ENCODE measurements around the gene ZSCAN5A.
"Not testable (repeated sequence)": the region's sequence is repeated elsewhere in the genome, so short reads cannot be mapped to it uniquely, and the experiment has no call there.

Gene ZSCAN5A

DNA sequence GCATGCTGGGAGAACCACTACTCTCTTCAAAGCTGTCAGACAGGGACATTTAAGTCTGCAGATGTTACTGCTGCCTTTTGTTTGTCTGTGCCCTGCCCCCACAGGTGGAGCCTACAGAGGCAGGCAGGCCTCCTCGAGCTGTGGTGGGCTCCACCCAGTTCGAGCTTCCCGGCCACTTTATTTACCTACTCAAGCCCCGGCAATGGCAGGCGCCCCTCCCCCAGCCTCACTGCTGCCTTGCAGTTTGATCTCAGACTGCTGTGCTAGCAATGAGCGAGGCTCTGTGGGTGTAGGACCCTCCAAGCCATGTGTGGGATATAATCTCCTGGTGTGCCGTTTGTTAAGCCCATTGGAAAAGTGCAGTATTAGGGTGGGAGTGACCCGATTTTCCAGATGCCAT lies 22.4 kb upstream of the ZSCAN5A start:
- not testable (repeated sequence) for H3K36me3 ChIP-seq (ENCODE audit: control insufficient read depth, insufficient read depth, low read length); H3K4me3 ChIP-seq (ENCODE audit: extremely low read depth, insufficient read depth, low read length, poor library complexity, severe bottlenecking); H3K4me1 ChIP-seq (ENCODE audit: control insufficient read depth, insufficient read depth, low read length, poor library complexity, severe bottlenecking); H3K27ac ChIP-seq (ENCODE audit: low read depth, low read length, severe bottlenecking)
- H3K9me3 ChIP-seq (ENCODE audit: control insufficient read depth, low read length) = peaks cover 23% of the 10 kb centered on the region
- 66% methylated on average over 3 of the region's 8 CpGs; no CpG with 5 or more reads in 1 of the 2 experiments for WGBS, 2 experiments (ENCODE audit: insufficient coverage in 2 of 2)

DNA sequence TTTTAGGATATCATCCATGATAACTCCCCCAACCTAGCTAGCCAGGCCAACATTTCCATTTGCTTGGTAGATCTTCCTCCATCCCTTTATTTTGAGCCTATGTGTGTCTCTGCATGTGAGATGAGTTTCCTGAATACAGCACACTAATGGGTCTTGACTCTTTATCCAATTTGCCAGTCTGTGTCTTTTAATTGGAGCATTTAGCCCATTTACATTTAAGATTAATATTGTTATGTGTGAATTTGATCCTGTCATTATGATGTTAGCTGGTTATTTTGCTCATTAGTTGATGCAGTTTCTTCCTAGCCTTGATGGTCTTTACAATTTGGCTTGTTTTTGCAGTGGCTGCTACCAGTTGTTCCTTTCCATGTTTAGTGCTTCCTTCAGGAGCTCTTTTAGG lies 20.7 kb upstream of the ZSCAN5A start:
- H3K4me3 ChIP-seq (ENCODE audit: extremely low read depth, insufficient read depth, low read length, poor library complexity, severe bottlenecking); H3K4me1 ChIP-seq (ENCODE audit: control insufficient read depth, insufficient read depth, low read length, poor library complexity, severe bottlenecking); H3K36me3 ChIP-seq (ENCODE audit: control insufficient read depth, insufficient read depth, low read length); H3K27ac ChIP-seq (ENCODE audit: low read depth, low read length, severe bottlenecking): not testable (repeated sequence)
- peaks cover 21% of the 10 kb centered on the region for H3K9me3 ChIP-seq (ENCODE audit: control insufficient read depth, low read length)

DNA sequence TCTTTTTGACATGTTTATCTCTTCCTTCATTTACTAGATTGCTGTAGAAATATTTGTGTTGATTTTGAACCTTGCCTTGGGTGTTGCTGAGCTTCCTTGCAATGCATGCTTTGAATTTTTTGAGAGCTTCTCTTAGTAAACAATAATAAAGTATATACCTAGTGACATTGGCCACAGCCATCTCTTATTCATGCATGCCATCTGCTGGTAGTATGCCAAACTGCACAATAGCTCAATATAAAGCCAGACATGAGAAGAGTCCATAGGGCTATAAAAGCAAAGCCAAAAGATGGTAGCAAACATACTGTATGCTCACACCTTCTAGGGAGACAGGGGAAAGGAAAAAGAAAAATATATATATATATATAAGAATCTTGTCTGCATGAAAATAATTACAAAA lies 18.9 kb upstream of the ZSCAN5A start:
- Histone ChIP-seq H3K4me3 (ENCODE audit: extremely low read depth, insufficient read depth, low read length, poor library complexity, severe bottlenecking) (no peak overlapping the region), H3K4me1 (ENCODE audit: control insufficient read depth, insufficient read depth, low read length, poor library complexity, severe bottlenecking) (no peaks in the 10 kb centered on the region), H3K9me3 (ENCODE audit: control insufficient read depth, low read length) (peaks cover 9% of the 10 kb centered on the region), H3K36me3 (ENCODE audit: control insufficient read depth, insufficient read depth, low read length) (no peaks in the 10 kb centered on the region), H3K27ac (ENCODE audit: low read depth, low read length, severe bottlenecking) (no peak overlapping the region)

DNA sequence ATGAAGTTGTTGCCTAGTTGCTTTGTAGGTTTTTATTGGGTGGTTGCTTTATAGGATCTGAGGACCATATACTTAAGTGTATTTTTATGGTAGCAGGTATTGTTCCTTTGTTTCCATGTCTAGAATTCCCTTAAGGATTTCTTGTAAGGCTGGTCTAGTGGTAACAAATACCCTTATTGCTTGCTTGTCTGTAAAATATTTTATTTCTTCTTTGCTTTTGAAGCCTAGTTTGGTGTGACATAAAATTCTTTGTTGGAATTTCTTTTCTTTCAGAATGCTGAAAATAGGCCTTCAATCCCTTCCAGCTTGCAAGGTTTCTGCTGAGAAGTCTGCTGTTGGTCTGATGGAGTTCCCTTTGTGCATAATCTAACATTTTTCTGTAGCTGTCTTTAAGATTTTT lies 18.1 kb upstream of the ZSCAN5A start:
- no peak overlapping the region for H3K4me3 ChIP-seq (ENCODE audit: extremely low read depth, insufficient read depth, low read length, poor library complexity, severe bottlenecking)
- no peak overlapping the region for H3K27ac ChIP-seq (ENCODE audit: low read depth, low read length, severe bottlenecking)
- H3K9me3 ChIP-seq (ENCODE audit: control insufficient read depth, low read length) = peaks cover 3% of the 10 kb centered on the region
- H3K36me3 ChIP-seq (ENCODE audit: control insufficient read depth, insufficient read depth, low read length) = no peaks in the 10 kb centered on the region
- no peaks in the 10 kb centered on the region for H3K4me1 ChIP-seq (ENCODE audit: control insufficient read depth, insufficient read depth, low read length, poor library complexity, severe bottlenecking)

DNA sequence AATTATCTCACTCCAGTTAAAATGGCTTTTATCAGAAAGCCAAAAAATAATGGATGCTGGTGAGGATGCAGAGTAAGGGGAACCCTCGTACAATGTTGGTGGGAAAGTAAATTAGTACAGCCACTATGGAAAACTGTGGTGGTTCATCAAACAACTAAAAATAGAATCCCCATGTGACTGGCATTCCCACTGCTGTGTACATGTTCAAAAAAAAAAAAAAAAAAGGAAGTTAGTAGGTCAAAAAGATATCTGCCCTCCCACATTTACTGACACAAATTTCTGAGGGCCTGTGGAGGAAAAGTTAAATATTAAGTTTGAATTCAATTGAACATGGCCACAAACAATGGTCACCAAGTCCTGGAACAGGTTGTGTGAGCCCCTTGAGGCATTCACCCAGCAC lies 9.8 kb upstream of the ZSCAN5A start:
- Histone ChIP-seq H3K4me1 (ENCODE audit: control insufficient read depth, insufficient read depth, low read length, poor library complexity, severe bottlenecking) (no peaks in the 10 kb centered on the region), H3K4me3 (ENCODE audit: extremely low read depth, insufficient read depth, low read length, poor library complexity, severe bottlenecking) (no peak overlapping the region)
- no CpG with 5 or more reads among the region's 1 CpG for WGBS, 2 experiments (ENCODE audit: insufficient coverage in 2 of 2)

DNA sequence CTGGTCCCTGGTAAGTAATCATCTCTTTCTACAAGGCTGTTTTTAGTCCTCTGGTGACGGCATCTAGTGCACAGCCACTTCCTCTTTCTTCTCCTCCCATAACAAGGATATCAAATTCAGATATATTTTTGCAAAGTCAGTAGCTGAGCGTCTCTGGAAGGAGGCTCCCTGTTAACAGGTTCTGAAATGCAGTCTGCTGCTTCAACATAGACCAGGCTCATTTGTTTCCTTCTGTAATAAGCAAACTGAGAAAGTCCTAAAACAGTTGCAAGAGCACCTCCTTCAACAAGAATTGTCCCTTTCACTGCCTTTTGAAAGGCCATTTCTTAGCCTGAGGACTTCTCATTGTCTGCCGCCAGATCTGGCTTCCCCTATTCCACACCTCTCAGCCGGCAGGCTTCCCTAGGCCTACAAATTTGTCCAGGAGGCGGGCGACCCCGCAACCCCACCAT lies 7.4 kb upstream of the ZSCAN5A start:
- Histone ChIP-seq H3K9me3 (ENCODE audit: control insufficient read depth, low read length) (peaks cover 3% of the 10 kb centered on the region), H3K27ac (ENCODE audit: low read depth, low read length, severe bottlenecking) (no peak overlapping the region), H3K4me1 (ENCODE audit: control insufficient read depth, insufficient read depth, low read length, poor library complexity, severe bottlenecking) (no peaks in the 10 kb centered on the region), H3K36me3 (ENCODE audit: control insufficient read depth, insufficient read depth, low read length) (no peaks in the 10 kb centered on the region), H3K4me3 (ENCODE audit: extremely low read depth, insufficient read depth, low read length, poor library complexity, severe bottlenecking) (no peak overlapping the region)
- 88 to 92% methylated on average over 5 to 6 of the region's 7 CpGs for WGBS, 2 experiments (ENCODE audit: insufficient coverage in 2 of 2)

More for the DNA sequence above, 9.8 kb upstream of the ZSCAN5A start:
- Histone ChIP-seq H3K27ac (ENCODE audit: low read depth, low read length, severe bottlenecking) (no peak overlapping the region), H3K36me3 (ENCODE audit: control insufficient read depth, insufficient read depth, low read length) (no peaks in the 10 kb centered on the region), H3K9me3 (ENCODE audit: control insufficient read depth, low read length) (peaks cover 3% of the 10 kb centered on the region)

DNA sequence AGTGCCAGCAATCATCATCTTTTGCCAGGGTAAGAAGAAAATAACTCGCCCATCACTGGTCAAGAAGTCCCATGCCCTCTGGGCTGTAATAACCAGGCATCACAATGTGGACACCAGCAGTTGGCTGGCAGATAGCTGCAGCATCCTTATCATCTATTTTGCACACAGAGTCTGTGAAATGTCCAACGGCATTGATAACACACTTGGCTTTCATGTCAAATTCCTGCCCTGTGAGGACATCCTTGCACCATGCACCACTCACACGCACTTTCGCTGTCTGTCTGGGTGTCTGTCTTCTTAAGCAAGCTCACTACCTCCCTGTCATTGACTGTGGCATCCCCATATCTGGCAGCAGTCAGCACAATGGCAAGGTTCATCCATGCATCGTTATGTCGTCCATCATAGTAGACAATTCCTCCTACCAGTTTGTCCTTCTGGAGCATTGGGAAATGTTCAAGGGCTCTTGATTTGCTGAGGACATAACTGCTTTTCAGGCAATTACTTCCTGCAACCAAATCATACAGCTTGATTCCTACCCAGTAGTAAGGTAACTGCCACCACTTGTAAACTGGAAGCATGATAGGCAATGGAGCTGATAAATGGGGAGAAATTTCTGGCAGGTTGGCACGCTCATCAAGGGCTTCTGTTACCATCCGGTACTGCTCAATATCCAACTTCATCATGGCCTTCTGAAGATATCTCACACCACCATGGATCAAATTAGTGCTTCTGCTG lies 6.8 kb upstream of the ZSCAN5A start:
- Histone ChIP-seq H3K4me1 (ENCODE audit: control insufficient read depth, insufficient read depth, low read length, poor library complexity, severe bottlenecking) (no peaks in the 10 kb centered on the region), H3K9me3 (ENCODE audit: control insufficient read depth, low read length) (peaks cover 3% of the 10 kb centered on the region), H3K4me3 (ENCODE audit: extremely low read depth, insufficient read depth, low read length, poor library complexity, severe bottlenecking) (no peak overlapping the region), H3K36me3 (ENCODE audit: control insufficient read depth, insufficient read depth, low read length) (no peaks in the 10 kb centered on the region), H3K27ac (ENCODE audit: low read depth, low read length, severe bottlenecking) (no peak overlapping the region)
- 87 to 90% methylated on average over 7 to 8 of the region's 8 CpGs for WGBS, 2 experiments (ENCODE audit: insufficient coverage in 2 of 2)

DNA sequence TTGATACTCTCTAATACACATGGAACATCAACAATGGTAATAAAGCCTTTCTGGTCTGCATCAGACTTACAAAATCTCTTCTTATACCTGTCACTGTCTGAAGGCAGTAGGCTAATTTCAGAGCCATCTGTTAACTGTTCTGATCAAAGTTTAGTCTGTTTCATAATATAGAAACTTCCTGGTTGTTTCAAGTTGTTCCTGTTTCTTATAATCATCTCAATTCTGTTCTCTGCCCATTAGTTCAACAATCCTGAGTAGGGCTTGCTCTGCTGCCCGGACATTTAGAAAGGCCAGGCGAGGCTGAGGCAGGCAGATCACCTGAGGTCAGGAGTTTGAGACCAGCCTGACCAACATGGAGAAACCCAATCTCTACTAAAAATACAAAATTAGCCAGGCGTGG lies 5.4 kb upstream of the ZSCAN5A start:
- WGBS, 2 experiments (ENCODE audit: insufficient coverage in 2 of 2) = 80 to 86% methylated on average over 1 to 3 of the region's 3 CpGs
- Histone ChIP-seq H3K4me3 (ENCODE audit: extremely low read depth, insufficient read depth, low read length, poor library complexity, severe bottlenecking) (no peak overlapping the region), H3K27ac (ENCODE audit: low read depth, low read length, severe bottlenecking) (no peak overlapping the region), H3K36me3 (ENCODE audit: control insufficient read depth, insufficient read depth, low read length) (no peaks in the 10 kb centered on the region), H3K9me3 (ENCODE audit: control insufficient read depth, low read length) (peaks cover 3% of the 10 kb centered on the region), H3K4me1 (ENCODE audit: control insufficient read depth, insufficient read depth, low read length, poor library complexity, severe bottlenecking) (no peaks in the 10 kb centered on the region)

DNA sequence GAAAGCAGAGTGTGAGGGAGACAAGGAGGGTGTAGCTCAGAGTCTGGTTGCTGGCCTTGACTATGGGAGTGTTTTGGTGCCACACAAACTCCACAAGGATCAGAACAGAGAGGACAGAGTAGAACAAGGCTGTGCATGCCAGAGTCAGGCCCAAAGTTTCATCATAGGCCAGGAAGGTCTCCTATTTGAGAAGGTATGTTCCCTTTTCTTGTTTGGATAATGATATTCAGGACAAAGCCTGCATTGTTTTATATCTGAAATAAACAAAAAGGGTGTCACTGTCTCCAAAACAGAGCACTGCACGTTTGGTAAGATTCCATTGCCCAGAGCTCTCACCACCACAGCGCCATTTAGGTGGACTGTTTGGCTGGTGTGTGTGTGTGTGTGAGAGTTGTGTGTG lies 3.1 kb upstream of the ZSCAN5A start:
- Histone ChIP-seq H3K27ac (ENCODE audit: low read depth, low read length, severe bottlenecking) (no peak overlapping the region), H3K4me1 (ENCODE audit: control insufficient read depth, insufficient read depth, low read length, poor library complexity, severe bottlenecking) (no peaks in the 10 kb centered on the region), H3K4me3 (ENCODE audit: extremely low read depth, insufficient read depth, low read length, poor library complexity, severe bottlenecking) (no peak overlapping the region), H3K36me3 (ENCODE audit: control insufficient read depth, insufficient read depth, low read length) (no peaks in the 10 kb centered on the region), H3K9me3 (ENCODE audit: control insufficient read depth, low read length) (no peaks in the 10 kb centered on the region)
- 33 to 67% methylated on average over 1 to 2 of the region's 2 CpGs for WGBS, 2 experiments (ENCODE audit: insufficient coverage in 2 of 2)

DNA sequence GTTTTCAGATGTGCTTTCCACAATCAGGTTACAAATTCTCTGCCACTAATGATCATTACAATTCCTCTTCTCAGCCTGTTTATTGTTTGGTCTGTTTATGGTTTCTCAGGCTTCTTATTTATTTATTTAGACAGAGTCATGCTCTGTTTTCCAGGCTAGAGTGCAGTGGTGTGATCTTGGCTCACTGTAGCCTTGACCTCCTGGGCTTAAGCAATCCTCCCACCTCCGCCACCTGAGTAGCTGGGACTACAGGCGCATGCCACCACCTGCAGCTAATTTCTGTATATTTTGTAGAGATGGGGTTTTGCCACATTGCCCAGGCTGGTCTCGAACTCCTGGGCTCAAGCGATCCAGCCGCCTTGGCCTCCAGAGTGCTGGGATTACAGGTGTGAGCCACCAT lies 2.1 kb upstream of the ZSCAN5A start:
- Histone ChIP-seq H3K4me3 (ENCODE audit: extremely low read depth, insufficient read depth, low read length, poor library complexity, severe bottlenecking) (no peak overlapping the region), H3K9me3 (ENCODE audit: control insufficient read depth, low read length) (no peaks in the 10 kb centered on the region), H3K27ac (ENCODE audit: low read depth, low read length, severe bottlenecking) (no peak overlapping the region), H3K4me1 (ENCODE audit: control insufficient read depth, insufficient read depth, low read length, poor library complexity, severe bottlenecking) (no peaks in the 10 kb centered on the region), H3K36me3 (ENCODE audit: control insufficient read depth, insufficient read depth, low read length) (peaks cover 7% of the 10 kb centered on the region)
- WGBS, 2 experiments (ENCODE audit: insufficient coverage in 2 of 2) = 93 to 94% methylated on average over 4 to 5 of the region's 5 CpGs

DNA sequence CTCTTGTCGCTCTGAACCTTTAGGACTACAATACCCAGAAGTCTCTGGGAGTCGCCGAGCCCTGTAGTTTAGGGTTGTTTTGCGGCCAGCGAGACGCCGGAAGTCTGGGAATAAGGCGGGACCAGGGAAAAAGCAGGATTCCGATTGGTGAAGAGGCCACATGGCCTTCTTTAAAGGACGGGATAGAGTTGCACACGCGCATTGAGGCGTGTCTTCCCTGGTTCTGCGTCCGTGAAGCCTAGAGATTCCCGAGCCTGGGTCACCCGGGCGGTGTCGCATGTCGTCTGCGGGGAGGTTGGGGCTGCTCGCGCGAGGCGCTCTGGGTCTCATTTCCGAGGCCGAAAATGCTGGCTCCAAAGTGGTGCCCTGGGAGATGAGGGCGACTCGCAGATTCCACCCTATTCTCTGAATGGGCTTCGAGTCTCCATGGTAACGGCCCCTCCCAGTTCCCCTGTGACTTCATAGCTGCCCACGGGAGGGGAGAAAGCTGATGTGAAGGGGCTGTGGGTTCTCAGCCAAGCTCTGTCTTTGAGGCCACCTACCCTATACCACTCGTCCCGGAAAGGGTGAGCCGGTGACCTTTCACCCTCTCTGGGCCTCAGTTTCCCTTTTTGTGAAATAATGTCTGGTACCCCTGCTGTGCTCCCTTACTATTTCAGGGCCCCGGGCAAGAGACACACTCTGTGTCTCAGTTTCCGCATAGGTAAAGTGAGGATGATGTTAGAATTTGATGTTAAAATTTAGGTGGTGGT lies 614 bp upstream of the ZSCAN5A start:
- H3K4me3 ChIP-seq (ENCODE audit: extremely low read depth, insufficient read depth, low read length, poor library complexity, severe bottlenecking) = peak overlapping the region; percentile 59
- WGBS, 2 experiments (ENCODE audit: insufficient coverage in 2 of 2) = 1 to 2% methylated on average over 29 to 30 of the region's 37 CpGs
- H3K4me1 ChIP-seq (ENCODE audit: control insufficient read depth, insufficient read depth, low read length, poor library complexity, severe bottlenecking) = no peaks in the 10 kb centered on the region
- H3K27ac ChIP-seq (ENCODE audit: low read depth, low read length, severe bottlenecking) = peak overlapping the region; percentile 98
- peaks cover 22% of the 10 kb centered on the region for H3K36me3 ChIP-seq (ENCODE audit: control insufficient read depth, insufficient read depth, low read length)
- H3K9me3 ChIP-seq (ENCODE audit: control insufficient read depth, low read length) = no peaks in the 10 kb centered on the region
